K562 (cell line): Measurements from ENCODE around the gene TCHP. TPM values are rescaled to one million over a fixed set of nuclear protein-coding genes. Genes with fewer than 3 reads are reported as not detected.
A peak's percentile ranks its signal among the peaks of the same experiment; 100 is the strongest.

Experiments used
- CGGBP1 ChIP-seq: fragments of 250-450 bp; sonication (Bioruptor Pico); IDR thresholded peaks from 2 replicates; pipeline ENCODE4 v1.9.0; 2021; ENCODE audit warnings: mild to moderate bottlenecking
- CREM ChIP-seq: IDR thresholded peaks from 2 replicates; pipeline ENCODE4 v1.6.1; 2014; ENCODE audit warnings: antibody characterized with exemption, low read depth
- EHMT2 ChIP-seq: fragments of 450-650 bp; IDR thresholded peaks from 2 replicates; pipeline ENCODE4 v1.6.1; 2018; ENCODE audit warnings: antibody characterized with exemption
- ELK1 ChIP-seq: sonication (generic); formaldehyde crosslinking; IDR thresholded peaks from 2 replicates; pipeline ENCODE4 v1.8.1; 2022; ENCODE audit warnings: missing genetic modification reagents
- FOXA3 ChIP-seq, 2 experiments: fragments of 450-650 bp in 1 of 2; sonication (generic) in 1 of 2; formaldehyde crosslinking; IDR thresholded peaks in 1 of 2; conservative IDR thresholded peaks in 1 of 2; 2 replicates each; pipeline versions ENCODE4 v1.4.0 to v1.8.0; 2020 to 2022; ENCODE audit warnings: mild to moderate bottlenecking in 2 of 2, missing genetic modification reagents in 1 of 2
- PHB2 ChIP-seq: fragments of 450-650 bp; IDR thresholded peaks from 2 replicates; pipeline ENCODE4 v1.6.1; 2017; ENCODE audit warnings: low read depth
- SMAD2 ChIP-seq: fragments of 150-350 bp; IDR thresholded peaks from 2 replicates; pipeline ENCODE4 v1.6.1; 2014; ENCODE audit warnings: low read depth, mild to moderate bottlenecking, low read length
- SMARCA4 ChIP-seq: fragments of 450-650 bp; IDR thresholded peaks from 2 replicates; pipeline ENCODE4 v1.6.1; 2016
- TEAD1 ChIP-seq, 2 experiments: fragments of 450-650 bp in 1 of 2; sonication (generic) in 1 of 2; formaldehyde crosslinking; IDR thresholded peaks; 2 replicates each; pipeline versions ENCODE4 v1.4.0 to v1.8.0; 2020 to 2022; ENCODE audit warnings: mild to moderate bottlenecking in 2 of 2, missing genetic modification reagents in 1 of 2
- ZNF165 ChIP-seq: fragments of 250-450 bp; sonication (Bioruptor Pico); IDR thresholded peaks from 2 replicates; pipeline ENCODE4 v1.4.0; 2020; ENCODE audit warnings: borderline replicate concordance
- ZSCAN29 ChIP-seq: fragments of 450-650 bp; IDR thresholded peaks from 2 replicates; pipeline ENCODE4 v1.6.1; 2017
- polyA plus RNA-seq, 8 experiments: library from polyadenylated mRNA; depleted of rRNA in 4 of 8; stranded (reverse) in 5 of 8; unstranded in 3 of 8; fragments of >200 nt; fragmentation: Nextera tagmentation in 2 of 8; fragmentation: Illumina TruSeq in 1 of 8; extraction: Ambion mirVana in 2 of 8; extraction: Trizol in 1 of 8; gene quantifications; 2 replicates each; pipeline versions ENCODE4 v1.2.1 to v1.2.3, GENCODE V29; 2011 to 2014; ENCODE audit warnings: inconsistent platforms in 1 of 8, missing spikeins in 1 of 8
- total RNA-seq, 7 experiments: library from RNA; depleted of rRNA in 6 of 7; stranded (reverse); fragments of >200 nt in 6 of 7; fragmentation: Illumina TruSeq in 2 of 7; extraction: Trizol in 2 of 7; gene quantifications; 2 replicates each; pipeline versions ENCODE4 v1.2.1 to v1.2.3, GENCODE V29; 2011 to 2021; ENCODE audit warnings: low replicate concordance in 1 of 7
- TF ChIP-seq, protein P1 (sequence below): fragments of 200-800 bp; sonication (Bioruptor generic); IDR thresholded peaks from 2 replicates; pipeline ENCODE4 v1.6.1; 2016; ENCODE audit warnings: missing genetic modification characterization, missing compliant biosample characterization
- TF ChIP-seq, protein P2 (sequence below): sonication (generic); formaldehyde crosslinking; IDR thresholded peaks from 2 replicates; pipeline ENCODE4 v1.9.0; 2022; ENCODE audit warnings: mild to moderate bottlenecking, missing genetic modification reagents
- TF ChIP-seq, protein P3 (sequence below): sonication (generic); formaldehyde crosslinking; IDR thresholded peaks from 2 replicates; pipeline ENCODE4 v1.8.0; 2023; ENCODE audit warnings: missing genetic modification reagents, mild to moderate bottlenecking, borderline replicate concordance

The TCHP gene
- total and polyA plus RNA-seq, 9 of the 15 experiments (the other 6 are each of a cell fraction or from before 2014, with no cell fraction given) = 3.4 to 30.4 (median 19.7) TPM

DNA sequence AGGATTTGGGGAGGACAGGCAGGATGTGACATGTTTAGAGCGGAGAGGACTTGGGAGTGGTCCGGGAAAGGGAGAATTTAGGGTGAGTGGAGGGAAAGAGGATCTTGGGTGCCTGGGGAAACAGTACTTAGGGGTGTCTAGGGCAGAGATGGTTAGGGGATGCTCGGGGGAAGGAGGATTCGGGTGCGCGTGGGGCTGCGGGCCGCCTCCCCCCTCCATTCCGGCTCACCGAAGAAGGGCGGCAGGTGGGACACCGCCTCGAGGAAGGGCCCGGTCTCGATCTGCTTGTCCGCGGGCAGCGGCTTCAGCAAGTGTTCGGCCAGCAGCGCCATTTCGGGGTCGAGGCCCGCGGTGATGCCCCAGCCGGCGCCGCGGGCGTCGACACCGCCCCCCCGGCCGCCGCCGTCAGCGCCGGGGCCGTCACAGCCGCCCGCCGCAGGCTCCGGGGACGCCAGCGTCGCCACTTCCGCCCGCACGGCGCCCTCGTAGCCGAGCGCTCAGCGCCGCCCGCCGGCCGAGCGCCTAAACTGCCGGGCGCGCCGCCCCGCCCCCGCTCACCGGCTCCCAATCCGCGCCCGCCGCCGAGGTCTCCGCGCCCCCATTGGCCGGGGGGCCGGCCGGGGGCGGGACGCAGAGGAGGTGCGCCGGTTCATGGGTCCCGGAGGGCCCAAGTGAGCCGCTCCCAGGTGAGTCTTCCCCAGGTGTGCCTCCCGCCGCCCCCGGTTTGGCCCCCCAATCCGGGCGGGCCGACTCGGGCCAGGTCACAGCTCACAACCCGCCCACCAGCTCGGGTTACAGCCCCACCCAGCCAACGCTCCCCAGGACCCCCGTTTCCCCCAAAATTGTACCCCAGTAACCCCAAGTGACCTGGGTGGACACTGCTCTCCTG lies 19.8 kb upstream of the TCHP start, which contains the start of gene GLTP (continued):
- TF ChIP-seq, protein P1, sequence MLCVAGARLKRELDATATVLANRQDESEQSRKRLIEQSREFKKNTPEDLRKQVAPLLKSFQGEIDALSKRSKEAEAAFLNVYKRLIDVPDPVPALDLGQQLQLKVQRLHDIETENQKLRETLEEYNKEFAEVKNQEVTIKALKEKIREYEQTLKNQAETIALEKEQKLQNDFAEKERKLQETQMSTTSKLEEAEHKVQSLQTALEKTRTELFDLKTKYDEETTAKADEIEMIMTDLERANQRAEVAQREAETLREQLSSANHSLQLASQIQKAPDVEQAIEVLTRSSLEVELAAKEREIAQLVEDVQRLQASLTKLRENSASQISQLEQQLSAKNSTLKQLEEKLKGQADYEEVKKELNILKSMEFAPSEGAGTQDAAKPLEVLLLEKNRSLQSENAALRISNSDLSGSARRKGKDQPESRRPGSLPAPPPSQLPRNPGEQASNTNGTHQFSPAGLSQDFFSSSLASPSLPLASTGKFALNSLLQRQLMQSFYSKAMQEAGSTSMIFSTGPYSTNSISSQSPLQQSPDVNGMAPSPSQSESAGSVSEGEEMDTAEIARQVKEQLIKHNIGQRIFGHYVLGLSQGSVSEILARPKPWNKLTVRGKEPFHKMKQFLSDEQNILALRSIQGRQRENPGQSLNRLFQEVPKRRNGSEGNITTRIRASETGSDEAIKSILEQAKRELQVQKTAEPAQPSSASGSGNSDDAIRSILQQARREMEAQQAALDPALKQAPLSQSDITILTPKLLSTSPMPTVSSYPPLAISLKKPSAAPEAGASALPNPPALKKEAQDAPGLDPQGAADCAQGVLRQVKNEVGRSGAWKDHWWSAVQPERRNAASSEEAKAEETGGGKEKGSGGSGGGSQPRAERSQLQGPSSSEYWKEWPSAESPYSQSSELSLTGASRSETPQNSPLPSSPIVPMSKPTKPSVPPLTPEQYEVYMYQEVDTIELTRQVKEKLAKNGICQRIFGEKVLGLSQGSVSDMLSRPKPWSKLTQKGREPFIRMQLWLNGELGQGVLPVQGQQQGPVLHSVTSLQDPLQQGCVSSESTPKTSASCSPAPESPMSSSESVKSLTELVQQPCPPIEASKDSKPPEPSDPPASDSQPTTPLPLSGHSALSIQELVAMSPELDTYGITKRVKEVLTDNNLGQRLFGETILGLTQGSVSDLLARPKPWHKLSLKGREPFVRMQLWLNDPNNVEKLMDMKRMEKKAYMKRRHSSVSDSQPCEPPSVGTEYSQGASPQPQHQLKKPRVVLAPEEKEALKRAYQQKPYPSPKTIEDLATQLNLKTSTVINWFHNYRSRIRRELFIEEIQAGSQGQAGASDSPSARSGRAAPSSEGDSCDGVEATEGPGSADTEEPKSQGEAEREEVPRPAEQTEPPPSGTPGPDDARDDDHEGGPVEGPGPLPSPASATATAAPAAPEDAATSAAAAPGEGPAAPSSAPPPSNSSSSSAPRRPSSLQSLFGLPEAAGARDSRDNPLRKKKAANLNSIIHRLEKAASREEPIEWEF (CRISPR knock-in tag) = no peak
- TF ChIP-seq EHMT2 = no peak
- TF ChIP-seq CREM = peak; percentile 88
- TF ChIP-seq, protein P2, sequence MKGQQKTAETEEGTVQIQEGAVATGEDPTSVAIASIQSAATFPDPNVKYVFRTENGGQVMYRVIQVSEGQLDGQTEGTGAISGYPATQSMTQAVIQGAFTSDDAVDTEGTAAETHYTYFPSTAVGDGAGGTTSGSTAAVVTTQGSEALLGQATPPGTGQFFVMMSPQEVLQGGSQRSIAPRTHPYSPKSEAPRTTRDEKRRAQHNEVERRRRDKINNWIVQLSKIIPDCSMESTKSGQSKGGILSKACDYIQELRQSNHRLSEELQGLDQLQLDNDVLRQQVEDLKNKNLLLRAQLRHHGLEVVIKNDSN = no peak
- TF ChIP-seq ZNF165 (CRISPR knock-in tag) = no peak
- TF ChIP-seq FOXA3 (CRISPR knock-in tag; conservative IDR thresholded peaks at IDR 0.05 in 1 of 2, IDR thresholded peaks at IDR 0.05 in 1 of 2) = no peak
- no peak for TF ChIP-seq SMAD2
- no peak for TF ChIP-seq ZSCAN29
- no peak for TF ChIP-seq PHB2
- no peak for TF ChIP-seq ELK1 (CRISPR knock-in tag)
- TF ChIP-seq, protein P3, sequence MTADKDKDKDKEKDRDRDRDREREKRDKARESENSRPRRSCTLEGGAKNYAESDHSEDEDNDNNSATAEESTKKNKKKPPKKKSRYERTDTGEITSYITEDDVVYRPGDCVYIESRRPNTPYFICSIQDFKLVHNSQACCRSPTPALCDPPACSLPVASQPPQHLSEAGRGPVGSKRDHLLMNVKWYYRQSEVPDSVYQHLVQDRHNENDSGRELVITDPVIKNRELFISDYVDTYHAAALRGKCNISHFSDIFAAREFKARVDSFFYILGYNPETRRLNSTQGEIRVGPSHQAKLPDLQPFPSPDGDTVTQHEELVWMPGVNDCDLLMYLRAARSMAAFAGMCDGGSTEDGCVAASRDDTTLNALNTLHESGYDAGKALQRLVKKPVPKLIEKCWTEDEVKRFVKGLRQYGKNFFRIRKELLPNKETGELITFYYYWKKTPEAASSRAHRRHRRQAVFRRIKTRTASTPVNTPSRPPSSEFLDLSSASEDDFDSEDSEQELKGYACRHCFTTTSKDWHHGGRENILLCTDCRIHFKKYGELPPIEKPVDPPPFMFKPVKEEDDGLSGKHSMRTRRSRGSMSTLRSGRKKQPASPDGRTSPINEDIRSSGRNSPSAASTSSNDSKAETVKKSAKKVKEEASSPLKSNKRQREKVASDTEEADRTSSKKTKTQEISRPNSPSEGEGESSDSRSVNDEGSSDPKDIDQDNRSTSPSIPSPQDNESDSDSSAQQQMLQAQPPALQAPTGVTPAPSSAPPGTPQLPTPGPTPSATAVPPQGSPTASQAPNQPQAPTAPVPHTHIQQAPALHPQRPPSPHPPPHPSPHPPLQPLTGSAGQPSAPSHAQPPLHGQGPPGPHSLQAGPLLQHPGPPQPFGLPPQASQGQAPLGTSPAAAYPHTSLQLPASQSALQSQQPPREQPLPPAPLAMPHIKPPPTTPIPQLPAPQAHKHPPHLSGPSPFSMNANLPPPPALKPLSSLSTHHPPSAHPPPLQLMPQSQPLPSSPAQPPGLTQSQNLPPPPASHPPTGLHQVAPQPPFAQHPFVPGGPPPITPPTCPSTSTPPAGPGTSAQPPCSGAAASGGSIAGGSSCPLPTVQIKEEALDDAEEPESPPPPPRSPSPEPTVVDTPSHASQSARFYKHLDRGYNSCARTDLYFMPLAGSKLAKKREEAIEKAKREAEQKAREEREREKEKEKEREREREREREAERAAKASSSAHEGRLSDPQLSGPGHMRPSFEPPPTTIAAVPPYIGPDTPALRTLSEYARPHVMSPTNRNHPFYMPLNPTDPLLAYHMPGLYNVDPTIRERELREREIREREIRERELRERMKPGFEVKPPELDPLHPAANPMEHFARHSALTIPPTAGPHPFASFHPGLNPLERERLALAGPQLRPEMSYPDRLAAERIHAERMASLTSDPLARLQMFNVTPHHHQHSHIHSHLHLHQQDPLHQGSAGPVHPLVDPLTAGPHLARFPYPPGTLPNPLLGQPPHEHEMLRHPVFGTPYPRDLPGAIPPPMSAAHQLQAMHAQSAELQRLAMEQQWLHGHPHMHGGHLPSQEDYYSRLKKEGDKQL (CRISPR knock-in tag) = no peak
- TF ChIP-seq CGGBP1 (CRISPR knock-in tag) = no peak
- TF ChIP-seq TEAD1 (CRISPR knock-in tag; IDR thresholded peaks at IDR 0.05) = peak in 1 of 2 experiments; percentile 21; a peak in 1 of 4 replicates
- no peak for TF ChIP-seq SMARCA4
